Activated naive CD8-positive, alpha-beta T cell treated with anti-CD3 and anti-CD28 coated beads for 36 hours (primary cell): ENCODE results near the gene NPR1. TPM values are rescaled to one million over a fixed set of nuclear protein-coding genes. Genes with fewer than 3 reads are reported as not detected.
"Not testable (repeated sequence)": the region's sequence is repeated elsewhere in the genome, so short reads cannot be mapped to it uniquely, and the experiment has no call there.

Experiments used
- DNase-seq: peaks from one replicate; pipeline ENCODE4 v3.0.0; 2021
- H3K27ac Mint-ChIP-seq: one replicate; pipeline ENCODE4 v1.8.0; 2022; ENCODE audit warnings: mild to moderate bottlenecking, moderate library complexity, mixed read lengths
- H3K27me3 Mint-ChIP-seq: one replicate; pipeline ENCODE4 v1.8.0; 2022; ENCODE audit warnings: mild to moderate bottlenecking, mixed read lengths
- H3K36me3 Mint-ChIP-seq: one replicate; pipeline ENCODE4 v1.8.0; 2021; ENCODE audit warnings: mild to moderate bottlenecking, mixed read lengths
- H3K4me1 Mint-ChIP-seq: one replicate; pipeline ENCODE4 v1.8.0; 2021; ENCODE audit warnings: mixed read lengths
- H3K4me3 Mint-ChIP-seq: one replicate; pipeline ENCODE4 v1.8.0; 2022; ENCODE audit warnings: mild to moderate bottlenecking, moderate library complexity, mixed read lengths
- H3K9me3 Mint-ChIP-seq: one replicate; pipeline ENCODE4 v1.8.0; 2022; ENCODE audit warnings: mixed read lengths
- total RNA-seq, 2 experiments: library from RNA; stranded (reverse); gene quantifications; one replicate each; pipeline ENCODE4 v1.2.3, GENCODE V29; 2021

Gene NPR1
- total RNA-seq, 2 experiments from 2014 or later = 0.06 TPM; not detected in 1

GRCh38 chr1:153716211-153716610, 37.7 kb downstream of the NPR1 start:
- not testable (repeated sequence) for H3K36me3 Mint-ChIP-seq, H3K4me3 Mint-ChIP-seq, H3K4me1 Mint-ChIP-seq, H3K27ac Mint-ChIP-seq, H3K27me3 Mint-ChIP-seq, H3K9me3 Mint-ChIP-seq, DNase-seq

- Mint-ChIP-seq H3K27ac (no peak overlapping the region), H3K9me3 (no peaks in the 10 kb centered on the region), H3K36me3 (no peaks in the 10 kb centered on the region), H3K4me1 (peaks cover 3% of the 10 kb centered on the region), H3K4me3 (no peak overlapping the region), H3K27me3 (peaks cover 3% of the 10 kb centered on the region)
- no peak for DNase-seq
These were observed 38.8 kb downstream of the NPR1 start for GRCh38 chr1:153717330-153717729.

- Mint-ChIP-seq H3K4me1 (peaks cover 4% of the 10 kb centered on the region), H3K4me3 (no peak overlapping the region), H3K9me3 (peaks cover 2% of the 10 kb centered on the region), H3K36me3 (no peaks in the 10 kb centered on the region), H3K27ac (no peak overlapping the region), H3K27me3 (no peaks in the 10 kb centered on the region)
- no peak for DNase-seq
These were observed 45.2 kb downstream of the NPR1 start for GRCh38 chr1:153723687-153724086.

GRCh38 chr1:153724634-153725033, 46.1 kb downstream of the NPR1 start:
- not testable (repeated sequence) for DNase-seq, H3K9me3 Mint-ChIP-seq, H3K36me3 Mint-ChIP-seq, H3K4me3 Mint-ChIP-seq, H3K27me3 Mint-ChIP-seq, H3K27ac Mint-ChIP-seq
- H3K4me1 Mint-ChIP-seq = peaks cover 13% of the 10 kb centered on the region

- peaks cover 14% of the 10 kb centered on the region for H3K36me3 Mint-ChIP-seq
- DNase-seq = peak; percentile 98
- peak within 1 kb of the TSS; percentile 95 for H3K4me3 Mint-ChIP-seq
- H3K27ac Mint-ChIP-seq = peak within 1 kb of the TSS; percentile 95
- peaks cover 26% of the 10 kb centered on the region for H3K4me1 Mint-ChIP-seq
- no peaks in the 10 kb centered on the region for H3K27me3 Mint-ChIP-seq
- H3K9me3 Mint-ChIP-seq = peaks cover 2% of the 10 kb centered on the region
These were observed 49.2 kb downstream of the NPR1 start, which contains the start of gene INTS3 for GRCh38 chr1:153727463-153728304. INTS3 (plus strand) TSS chr1:153728050; CDS start chr1:153728635, 585 bp downstream.

GRCh38 chr1:153728305-153729066, 50.0 kb downstream of the NPR1 start:
- DNase-seq = peak; percentile 31
- Mint-ChIP-seq H3K27ac (peak overlapping the region; percentile 95), H3K4me3 (peak overlapping the region; percentile 95), H3K36me3 (peaks cover 19% of the 10 kb centered on the region), H3K4me1 (peaks cover 26% of the 10 kb centered on the region), H3K9me3 (peaks cover 2% of the 10 kb centered on the region), H3K27me3 (no peaks in the 10 kb centered on the region)

GRCh38 chr1:153730468-153730988, 52.0 kb downstream of the NPR1 start:
- H3K36me3 Mint-ChIP-seq = peaks cover 21% of the 10 kb centered on the region
- H3K27ac Mint-ChIP-seq = no peak overlapping the region
- H3K9me3 Mint-ChIP-seq = peaks cover 2% of the 10 kb centered on the region
- no peaks in the 10 kb centered on the region for H3K27me3 Mint-ChIP-seq
- peaks cover 35% of the 10 kb centered on the region for H3K4me1 Mint-ChIP-seq
- H3K4me3 Mint-ChIP-seq = peak overlapping the region; percentile 22
- no peak for DNase-seq

GRCh38 chr1:153733970-153734369, 55.5 kb downstream of the NPR1 start:
- peaks cover 31% of the 10 kb centered on the region for H3K4me1 Mint-ChIP-seq
- H3K36me3 Mint-ChIP-seq = peaks cover 19% of the 10 kb centered on the region
- no peaks in the 10 kb centered on the region for H3K9me3 Mint-ChIP-seq
- H3K4me3 Mint-ChIP-seq = no peak overlapping the region
- DNase-seq = no peak
- H3K27me3 Mint-ChIP-seq = no peaks in the 10 kb centered on the region
- no peak overlapping the region for H3K27ac Mint-ChIP-seq

- Mint-ChIP-seq H3K36me3 (peaks cover 13% of the 10 kb centered on the region), H3K9me3 (no peaks in the 10 kb centered on the region), H3K27ac (no peak overlapping the region), H3K27me3 (no peaks in the 10 kb centered on the region), H3K4me1 (peaks cover 26% of the 10 kb centered on the region), H3K4me3 (no peak overlapping the region)
- no peak for DNase-seq
These were observed 56.1 kb downstream of the NPR1 start for GRCh38 chr1:153734396-153735089.

GRCh38 chr1:153735090-153735420, 56.6 kb downstream of the NPR1 start:
- Mint-ChIP-seq H3K9me3 (no peaks in the 10 kb centered on the region), H3K27me3 (no peaks in the 10 kb centered on the region), H3K4me1 (peaks cover 20% of the 10 kb centered on the region), H3K36me3 (peaks cover 13% of the 10 kb centered on the region), H3K27ac (no peak overlapping the region), H3K4me3 (no peak overlapping the region)
- DNase-seq = no peak

- Mint-ChIP-seq H3K9me3 (no peaks in the 10 kb centered on the region), H3K36me3 (peaks cover 12% of the 10 kb centered on the region), H3K27me3 (no peaks in the 10 kb centered on the region), H3K27ac (no peak overlapping the region), H3K4me1 (peaks cover 10% of the 10 kb centered on the region), H3K4me3 (no peak overlapping the region)
- DNase-seq = no peak
These were observed 63.5 kb downstream of the NPR1 start for GRCh38 chr1:153741986-153742385.

GRCh38 chr1:153742411-153743142, 64.1 kb downstream of the NPR1 start:
- no peak overlapping the region for H3K27ac Mint-ChIP-seq
- H3K9me3 Mint-ChIP-seq = no peaks in the 10 kb centered on the region
- H3K27me3 Mint-ChIP-seq = no peaks in the 10 kb centered on the region
- no peak for DNase-seq
- H3K4me3 Mint-ChIP-seq = no peak overlapping the region
- peaks cover 12% of the 10 kb centered on the region for H3K36me3 Mint-ChIP-seq
- H3K4me1 Mint-ChIP-seq = peaks cover 10% of the 10 kb centered on the region
